Body of pancreas (tissue), 4 donors: ENCODE data around the gene PLPP2. TPM values are rescaled to one million over a fixed set of nuclear protein-coding genes. Genes with fewer than 3 reads are reported as not detected.

Experiments used
- ATAC-seq: fragments of 150-250 bp; one replicate; pipeline ENCODE4 v1.9.1; 2016
- DNase-seq, 4 donors: peaks; one replicate each; pipeline ENCODE4 v3.0.0-alpha.2; 2019
- H3K27ac ChIP-seq, 4 donors: fragments of 200-600 bp; sonication (generic); 1 replicate in 3 of 4; 2 replicates in 1 of 4; pipeline versions ENCODE4 v1.5.1 to v1.6.1; 2016 to 2019; ENCODE audit warnings: mild to moderate bottlenecking in 1 of 4, mixed read lengths in 1 of 4, moderate library complexity in 1 of 4
- H3K27me3 ChIP-seq, 2 donors: fragments of 200-600 bp; sonication (generic); one replicate each; pipeline ENCODE4 v1.6.0; 2016; ENCODE audit warnings: mild to moderate bottlenecking in 1 of 2
- H3K36me3 ChIP-seq, 2 donors: fragments of 200-600 bp; sonication (generic); replicated peaks in 1 of 2; 2 replicates each; pipeline ENCODE4 v1.5.1; 2016; ENCODE audit warnings: low read depth in 2 of 2; ENCODE audit not compliant: insufficient read depth in 1 of 2
- H3K4me1 ChIP-seq: fragments of 200-600 bp; sonication (generic); one replicate; pipeline ENCODE4 v1.6.0; 2016
- H3K4me3 ChIP-seq, 2 donors: fragments of 200-600 bp; sonication (generic); 1 replicate in 1 of 2; 2 replicates in 1 of 2; pipeline ENCODE4 v1.5.1; 2016 to 2019
- H3K9me3 ChIP-seq, 3 donors: fragments of 200-600 bp; sonication (generic); 1 replicate in 2 of 3; 2 replicates in 1 of 3; pipeline ENCODE4 v1.5.1; 2016
- POLR2A ChIP-seq, 3 donors: fragments of 450-650 bp; IDR thresholded peaks; one replicate each; pipeline ENCODE4 v1.6.1; 2016; ENCODE audit warnings: antibody characterized with exemption in 3 of 3, mild to moderate bottlenecking in 2 of 3
- whole genome bisulfite sequencing, 2 donors: methylation state at CpG; one replicate each; pipeline ENCODE4 v1.1.5; 2017; 5-methylcytosine and 5-hydroxymethylcytosine counted together
- intact Hi-C: fragments of 100-400 bp; cut with DNase I; formaldehyde crosslinking; loops from one replicate; pipeline ENCODE4 v1.15.1; 2023
- total RNA-seq, 2 donors: library from RNA; depleted of rRNA; stranded (reverse); fragments of >200 nt; gene quantifications; one replicate each; pipeline ENCODE4 v1.1.0, GENCODE V29; 2016
- TF ChIP-seq, protein P1 (sequence below), 7 experiments: fragments of 450-650 bp in 4 of 7; fragments of 200-600 bp in 3 of 7; sonication (generic) in 3 of 7; IDR thresholded peaks; one replicate each; pipeline ENCODE4 v1.5.1; 2016 to 2019; ENCODE audit warnings: antibody characterized with exemption in 7 of 7

The PLPP2 gene
- total RNA-seq = 10 to 100 TPM; 66.4 to 75.8 TPM

DNA sequence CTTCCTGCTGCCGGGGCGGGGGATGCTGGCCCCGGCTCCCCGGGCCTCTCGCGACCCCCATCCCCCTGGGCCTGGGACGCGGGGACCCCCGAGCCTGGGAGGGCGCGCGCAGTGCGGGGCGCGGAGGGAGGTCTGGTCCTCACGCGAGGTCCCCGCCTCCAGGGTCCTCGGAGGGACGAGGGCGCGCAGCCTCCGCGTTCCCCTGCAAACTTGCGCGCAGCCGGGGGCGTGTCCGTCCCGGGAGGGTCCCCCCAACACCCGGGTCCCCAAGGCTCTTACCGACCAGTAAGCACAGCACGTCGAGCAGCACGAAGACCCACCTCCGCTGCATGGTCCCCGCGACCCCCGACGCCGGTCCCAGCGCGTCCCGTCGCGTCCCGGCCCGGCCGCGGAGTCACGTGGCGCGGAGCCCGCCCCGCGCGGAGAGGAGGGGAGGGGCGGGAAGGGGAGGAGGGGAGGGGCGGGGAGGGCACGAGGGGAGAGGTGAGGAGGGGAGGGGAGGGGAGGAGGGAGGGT is at the start of gene PLPP2:
Gene PLPP2, minus strand, starts transcription at position 398 of the 516 bp plus-strand sequence. Its CDS starts 67 bp downstream, at position 331.
- Histone ChIP-seq H3K9me3 (no peaks in the 10 kb centered on the region), H3K27ac (peak within 1 kb of the TSS; percentile 86 to 97 (median 92)), H3K36me3 (no peaks in the 10 kb centered on the region), H3K4me1 (peaks cover 52% of the 10 kb centered on the region), H3K4me3 (peak within 1 kb of the TSS in 1 of 2 donors; percentile 0), H3K27me3 (peaks cover 0 to 15% of the 10 kb centered on the region in 2 donors)
- TF ChIP-seq, protein P1, sequence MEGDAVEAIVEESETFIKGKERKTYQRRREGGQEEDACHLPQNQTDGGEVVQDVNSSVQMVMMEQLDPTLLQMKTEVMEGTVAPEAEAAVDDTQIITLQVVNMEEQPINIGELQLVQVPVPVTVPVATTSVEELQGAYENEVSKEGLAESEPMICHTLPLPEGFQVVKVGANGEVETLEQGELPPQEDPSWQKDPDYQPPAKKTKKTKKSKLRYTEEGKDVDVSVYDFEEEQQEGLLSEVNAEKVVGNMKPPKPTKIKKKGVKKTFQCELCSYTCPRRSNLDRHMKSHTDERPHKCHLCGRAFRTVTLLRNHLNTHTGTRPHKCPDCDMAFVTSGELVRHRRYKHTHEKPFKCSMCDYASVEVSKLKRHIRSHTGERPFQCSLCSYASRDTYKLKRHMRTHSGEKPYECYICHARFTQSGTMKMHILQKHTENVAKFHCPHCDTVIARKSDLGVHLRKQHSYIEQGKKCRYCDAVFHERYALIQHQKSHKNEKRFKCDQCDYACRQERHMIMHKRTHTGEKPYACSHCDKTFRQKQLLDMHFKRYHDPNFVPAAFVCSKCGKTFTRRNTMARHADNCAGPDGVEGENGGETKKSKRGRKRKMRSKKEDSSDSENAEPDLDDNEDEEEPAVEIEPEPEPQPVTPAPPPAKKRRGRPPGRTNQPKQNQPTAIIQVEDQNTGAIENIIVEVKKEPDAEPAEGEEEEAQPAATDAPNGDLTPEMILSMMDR (IDR thresholded peaks at IDR 0.05) = no peak
- TF ChIP-seq POLR2A (IDR thresholded peaks at IDR 0.05) = peak in 1 of 3 donors; percentile 35
- DNase-seq (peak in 1 of 4 donors; percentile 33), ATAC-seq (peak; percentile 19)
- 2% methylated on average over 16 of the region's 60 CpGs; no CpG with 5 or more reads in 1 of the 2 donors for WGBS, 2 donors
- intact Hi-C loops = no loop called here

DNA sequence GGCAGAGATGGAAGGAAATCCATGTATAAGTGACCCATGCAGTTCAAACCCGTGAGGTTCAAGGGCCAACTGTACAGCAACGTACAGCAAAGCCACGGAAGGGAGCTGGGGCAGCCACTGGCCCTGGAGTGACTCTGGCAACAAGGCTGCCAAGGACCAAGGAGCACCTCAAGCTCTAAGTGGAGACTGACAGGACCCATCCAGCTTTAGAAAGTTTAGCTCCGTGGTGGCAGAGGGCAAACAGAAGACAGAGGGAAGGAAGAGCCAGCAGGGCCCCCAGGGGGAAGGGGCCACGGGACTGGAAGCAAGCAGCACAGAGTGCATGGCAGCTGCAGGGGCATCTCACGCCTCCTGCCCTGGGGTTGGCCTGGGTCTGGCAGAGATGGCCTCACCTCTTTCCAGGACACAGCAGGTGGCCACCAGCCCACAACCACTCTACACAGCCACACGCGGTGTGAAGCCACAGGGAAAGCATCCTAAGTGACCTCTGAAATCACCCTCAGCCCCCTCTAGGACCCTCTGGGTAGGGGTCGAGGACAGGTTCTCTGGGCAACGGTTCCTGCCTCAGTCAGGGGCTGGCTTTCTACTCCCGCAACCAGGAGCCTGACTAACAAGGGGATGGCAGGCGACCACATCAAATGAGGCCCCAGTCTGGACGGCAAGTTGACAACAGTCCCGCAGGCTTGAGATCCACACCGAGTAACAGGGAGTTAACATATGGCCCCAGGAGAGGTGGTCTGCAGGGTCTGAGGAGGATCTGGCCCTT is 49.6 kb upstream of the PLPP2 start:
- intact Hi-C loops = no loop called here
- H3K4me3 ChIP-seq = no peak overlapping the region
- H3K36me3 ChIP-seq = no peaks in the 10 kb centered on the region
- TF ChIP-seq, protein P1 (IDR thresholded peaks at IDR 0.05) = no peak
- TF ChIP-seq POLR2A (IDR thresholded peaks at IDR 0.05) = no peak
- peaks cover 40% of the 10 kb centered on the region for H3K4me1 ChIP-seq
- H3K27me3 ChIP-seq = no peaks in the 10 kb centered on the region
- H3K9me3 ChIP-seq = no peaks in the 10 kb centered on the region
- no peak overlapping the region for H3K27ac ChIP-seq
- 67 to 82% methylated on average over 4 to 15 of the region's 15 CpGs for WGBS, 2 donors
- no peak for DNase-seq
- no peak for ATAC-seq

DNA sequence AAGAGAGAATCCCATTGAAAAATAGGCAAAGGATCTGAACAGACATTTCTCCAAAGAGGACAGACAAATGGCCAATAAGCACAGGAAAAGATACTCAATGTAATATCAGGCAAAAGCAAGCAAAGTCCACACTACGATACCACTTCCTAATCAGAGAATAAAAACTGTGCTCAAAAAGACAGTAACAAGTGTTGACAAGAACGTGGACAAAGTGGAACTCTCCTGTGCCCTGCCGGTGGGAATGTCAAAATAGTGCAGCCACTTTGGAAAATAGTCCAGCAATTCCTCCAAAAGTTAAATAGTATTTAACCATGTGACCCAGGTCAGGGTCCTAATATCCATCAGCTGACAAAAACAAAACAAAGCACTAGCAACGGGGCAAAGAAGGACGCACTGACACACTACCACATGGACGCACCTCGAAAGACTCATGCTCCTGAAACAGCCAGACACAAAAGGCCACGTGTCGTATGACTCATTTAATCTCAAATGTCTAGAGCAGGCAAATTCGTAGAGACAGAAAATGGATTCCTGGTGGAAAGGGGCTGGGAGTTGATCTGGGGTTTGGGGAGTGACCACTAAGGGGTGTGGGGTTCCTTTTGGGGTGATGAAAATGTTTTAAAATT is 48.2 kb upstream of the PLPP2 start:
- H3K9me3 ChIP-seq = no peaks in the 10 kb centered on the region
- no peaks in the 10 kb centered on the region for H3K36me3 ChIP-seq
- peaks cover 34% of the 10 kb centered on the region for H3K4me1 ChIP-seq
- intact Hi-C loops = no loop called here
- DNase-seq = no peak
- TF ChIP-seq, protein P1 (IDR thresholded peaks at IDR 0.05) = no peak
- no peak for TF ChIP-seq POLR2A (IDR thresholded peaks at IDR 0.05)
- H3K27ac ChIP-seq = no peak overlapping the region
- no peaks in the 10 kb centered on the region for H3K27me3 ChIP-seq
- no peak overlapping the region for H3K4me3 ChIP-seq
- 89 to 90% methylated on average over 10 of the region's 10 CpGs for WGBS, 2 donors
- no peak for ATAC-seq

DNA sequence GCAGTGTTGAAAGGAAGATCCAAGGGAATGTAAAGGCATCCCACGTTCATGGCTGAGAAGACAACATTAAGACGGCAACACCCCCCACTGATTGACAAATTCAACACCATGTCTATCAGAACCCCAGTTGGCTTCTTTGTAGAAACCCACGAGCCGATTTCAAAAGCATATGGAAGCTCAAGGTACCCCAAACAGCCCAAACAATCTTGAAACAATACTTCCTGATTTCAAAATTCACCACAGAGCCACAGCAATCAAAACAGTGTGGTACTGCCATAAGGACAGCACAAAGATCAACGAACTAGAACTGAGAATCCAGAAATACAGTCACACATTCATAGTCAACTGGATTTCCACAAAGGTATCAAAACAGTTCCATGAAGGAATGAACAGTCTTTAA is 47.2 kb upstream of the PLPP2 start:
- Histone ChIP-seq H3K27ac (no peak overlapping the region), H3K4me3 (no peak overlapping the region), H3K27me3 (no peaks in the 10 kb centered on the region), H3K9me3 (no peaks in the 10 kb centered on the region), H3K4me1 (peaks cover 29% of the 10 kb centered on the region), H3K36me3 (no peaks in the 10 kb centered on the region)
- TF ChIP-seq, protein P1 (IDR thresholded peaks at IDR 0.05) = no peak
- TF ChIP-seq POLR2A (IDR thresholded peaks at IDR 0.05) = no peak
- 84 to 97% methylated on average over 5 of the region's 5 CpGs for WGBS, 2 donors
- ATAC-seq = no peak
- no peak for DNase-seq
- intact Hi-C loops = no loop called here
